GM12801 (cell line): ENCODE measurements around the gene C1QTNF7.

ENCODE experiments used
- TF ChIP-seq, protein P1 (sequence below): IDR thresholded peaks from one replicate; pipeline ENCODE4 v1.5.1; 2011; ENCODE audit warnings: control low read depth; ENCODE audit not compliant: insufficient read length; ENCODE audit errors: extremely low read depth

The C1QTNF7 gene

GRCh38 chr4:15390494-15390893 lies 37.3 kb upstream of the C1QTNF7 start:
- TF ChIP-seq, protein P1, sequence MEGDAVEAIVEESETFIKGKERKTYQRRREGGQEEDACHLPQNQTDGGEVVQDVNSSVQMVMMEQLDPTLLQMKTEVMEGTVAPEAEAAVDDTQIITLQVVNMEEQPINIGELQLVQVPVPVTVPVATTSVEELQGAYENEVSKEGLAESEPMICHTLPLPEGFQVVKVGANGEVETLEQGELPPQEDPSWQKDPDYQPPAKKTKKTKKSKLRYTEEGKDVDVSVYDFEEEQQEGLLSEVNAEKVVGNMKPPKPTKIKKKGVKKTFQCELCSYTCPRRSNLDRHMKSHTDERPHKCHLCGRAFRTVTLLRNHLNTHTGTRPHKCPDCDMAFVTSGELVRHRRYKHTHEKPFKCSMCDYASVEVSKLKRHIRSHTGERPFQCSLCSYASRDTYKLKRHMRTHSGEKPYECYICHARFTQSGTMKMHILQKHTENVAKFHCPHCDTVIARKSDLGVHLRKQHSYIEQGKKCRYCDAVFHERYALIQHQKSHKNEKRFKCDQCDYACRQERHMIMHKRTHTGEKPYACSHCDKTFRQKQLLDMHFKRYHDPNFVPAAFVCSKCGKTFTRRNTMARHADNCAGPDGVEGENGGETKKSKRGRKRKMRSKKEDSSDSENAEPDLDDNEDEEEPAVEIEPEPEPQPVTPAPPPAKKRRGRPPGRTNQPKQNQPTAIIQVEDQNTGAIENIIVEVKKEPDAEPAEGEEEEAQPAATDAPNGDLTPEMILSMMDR: no peak

- TF ChIP-seq, protein P1: no peak
These were observed 35.6 kb upstream of the C1QTNF7 start for GRCh38 chr4:15392053-15392805.

GRCh38 chr4:15395311-15395710 lies 32.5 kb upstream of the C1QTNF7 start:
- TF ChIP-seq, protein P1: no peak

- TF ChIP-seq, protein P1: peak; percentile 31
These were observed 31.6 kb upstream of the C1QTNF7 start for GRCh38 chr4:15396157-15396800.

DNA sequence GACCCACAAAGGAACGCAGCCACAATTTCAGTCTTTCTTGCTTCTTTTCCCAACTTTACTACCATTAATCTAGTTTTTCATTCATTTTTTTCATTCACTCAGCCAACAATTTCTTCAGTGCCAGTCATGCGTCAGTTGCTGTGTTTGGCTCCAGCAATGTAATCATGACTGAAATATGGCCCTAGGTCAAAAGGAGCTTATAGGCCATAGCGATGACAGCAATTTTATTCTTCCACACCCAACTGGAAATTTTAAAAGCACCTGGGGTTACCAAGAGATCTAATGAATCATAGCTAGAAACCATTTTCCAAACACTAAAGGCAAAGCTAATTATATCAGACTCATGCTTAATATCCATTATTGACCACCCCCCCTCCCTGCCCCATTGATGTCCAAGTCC lies 29.8 kb upstream of the C1QTNF7 start:
- TF ChIP-seq, protein P1: no peak

DNA sequence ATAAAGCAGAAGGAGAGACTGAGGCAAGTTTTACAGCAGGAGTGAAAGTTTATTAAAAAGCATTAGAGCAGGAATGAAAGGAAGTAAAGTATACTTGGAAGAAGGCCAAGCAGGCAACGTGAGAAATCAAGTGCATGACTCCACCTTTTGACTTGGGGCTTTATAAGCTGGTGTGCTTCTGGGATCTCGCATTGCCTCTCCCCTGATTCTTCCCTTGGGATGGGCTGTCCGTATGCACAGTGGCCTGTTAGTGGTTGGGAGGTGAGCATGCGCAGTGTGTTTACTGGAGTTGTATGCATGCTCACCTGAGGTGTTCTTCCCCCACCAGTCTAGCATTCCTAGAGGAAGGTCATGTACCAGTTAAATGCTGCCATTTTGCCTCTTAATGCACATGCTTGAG lies 29.1 kb upstream of the C1QTNF7 start:
- TF ChIP-seq, protein P1: no peak

- TF ChIP-seq, protein P1: no peak
These were observed 27.6 kb upstream of the C1QTNF7 start for GRCh38 chr4:15400226-15400625.
